ENCODE measurements around the gene HS3ST3A1.

The HS3ST3A1 gene

DNA sequence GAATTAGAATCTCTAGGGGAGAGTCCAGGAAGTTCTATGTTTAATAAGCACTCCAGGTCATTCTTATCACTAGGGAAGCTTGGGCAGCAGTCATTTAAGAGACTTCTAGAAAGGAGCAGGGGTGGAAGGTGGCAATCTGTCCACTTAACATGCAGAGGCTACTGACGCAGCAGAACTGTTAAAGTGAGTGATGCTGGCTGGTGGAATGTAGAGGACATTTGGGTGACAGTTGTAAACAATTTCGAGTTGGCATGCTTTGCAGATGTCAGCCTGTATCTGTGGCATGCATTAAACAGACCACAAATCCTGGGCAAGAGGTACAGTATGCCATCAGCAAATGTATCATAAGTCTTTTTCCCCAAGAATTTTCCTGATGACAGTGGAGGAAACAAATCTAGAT, 40.5 kb upstream of the HS3ST3A1 start:
- no peak for DNase-seq (ENCODE audit: low spot score)
- TF ChIP-seq CTCF (IDR thresholded peaks at IDR 0.05) = no peak
- no peak overlapping the region for H3K27ac ChIP-seq

DNA sequence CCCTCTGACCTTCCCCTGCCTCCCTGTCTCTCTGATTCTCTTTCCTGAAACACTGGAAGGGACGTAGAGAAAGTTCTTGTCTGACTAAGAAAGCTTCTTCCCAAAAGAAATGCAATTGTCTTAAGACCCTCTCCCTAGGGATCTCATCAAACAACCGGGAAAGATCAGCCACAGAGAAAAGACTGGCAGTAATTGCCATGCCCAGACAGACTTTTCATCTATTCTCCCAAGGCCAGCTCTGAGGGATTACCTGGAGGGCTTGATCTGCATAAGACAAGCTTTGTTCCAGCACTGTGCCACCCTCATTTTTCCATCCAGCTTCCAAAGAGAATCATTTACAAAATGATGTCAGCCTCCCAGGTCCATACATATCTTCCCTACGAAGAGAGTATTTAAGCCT, 38.8 kb upstream of the HS3ST3A1 start:
- TF ChIP-seq CTCF (IDR thresholded peaks at IDR 0.05) = no peak
- Histone ChIP-seq H3K27ac (no peak overlapping the region), H3K4me3 (no peak overlapping the region)
- DNase-seq (ENCODE audit: low spot score) = no peak

More for the DNA sequence above, 40.5 kb upstream of the HS3ST3A1 start:
- H3K4me3 ChIP-seq = no peak overlapping the region

DNA sequence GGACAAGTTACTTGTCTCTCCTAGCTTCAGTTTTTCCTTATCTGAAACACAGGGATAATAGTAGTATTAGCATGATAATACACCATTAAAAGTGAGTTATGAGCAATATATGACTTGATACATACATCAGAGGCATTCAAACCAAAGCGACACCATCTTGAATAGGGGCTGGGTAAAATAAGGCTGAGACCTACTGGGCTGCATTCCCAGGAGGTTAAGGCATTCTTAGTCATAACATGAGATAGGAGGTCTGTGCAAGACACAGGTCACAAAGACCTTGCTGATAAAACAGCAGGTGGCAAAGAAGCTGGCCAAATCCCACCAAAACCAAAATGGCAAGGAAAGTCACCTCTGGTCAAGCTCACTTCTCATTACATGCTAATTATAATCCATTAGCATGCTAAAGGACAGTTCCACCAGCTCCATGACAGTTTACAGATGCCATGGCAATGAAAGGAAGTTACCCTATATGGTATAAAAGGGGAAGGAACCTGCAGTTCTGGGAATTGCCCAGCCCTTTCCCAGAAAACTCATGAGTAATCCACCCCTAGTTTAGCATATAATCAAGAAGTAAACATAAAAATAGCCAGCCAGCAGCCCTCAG, 37.2 kb upstream of the HS3ST3A1 start:
- Histone ChIP-seq H3K4me3 (no peak overlapping the region), H3K27ac (no peak overlapping the region)
- no peak for DNase-seq (ENCODE audit: low spot score)
- TF ChIP-seq CTCF (IDR thresholded peaks at IDR 0.05) = no peak

DNA sequence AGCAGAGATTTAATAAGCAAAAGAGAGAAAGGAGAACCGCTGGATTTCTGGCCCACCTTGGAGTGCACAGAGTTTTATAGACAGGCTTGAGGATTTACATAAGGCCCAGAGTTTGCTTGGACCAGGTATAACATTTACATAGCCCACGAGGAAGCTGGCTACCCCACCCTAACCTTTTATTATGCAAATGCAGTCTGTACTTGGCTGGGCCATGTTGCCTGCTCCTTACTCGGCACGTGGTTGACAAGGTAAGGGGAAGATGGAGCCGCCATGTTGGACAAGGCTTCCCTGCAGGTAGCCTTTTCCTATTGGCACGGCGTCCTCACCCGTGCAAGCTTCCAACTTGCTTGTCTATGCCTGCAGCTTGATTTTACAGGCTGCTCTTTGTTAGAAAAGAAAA, 35.2 kb upstream of the HS3ST3A1 start:
- TF ChIP-seq CTCF (IDR thresholded peaks at IDR 0.05) = no peak
- H3K4me3 ChIP-seq = no peak overlapping the region
- H3K27ac ChIP-seq = no peak overlapping the region
- DNase-seq (ENCODE audit: low spot score) = no peak

DNA sequence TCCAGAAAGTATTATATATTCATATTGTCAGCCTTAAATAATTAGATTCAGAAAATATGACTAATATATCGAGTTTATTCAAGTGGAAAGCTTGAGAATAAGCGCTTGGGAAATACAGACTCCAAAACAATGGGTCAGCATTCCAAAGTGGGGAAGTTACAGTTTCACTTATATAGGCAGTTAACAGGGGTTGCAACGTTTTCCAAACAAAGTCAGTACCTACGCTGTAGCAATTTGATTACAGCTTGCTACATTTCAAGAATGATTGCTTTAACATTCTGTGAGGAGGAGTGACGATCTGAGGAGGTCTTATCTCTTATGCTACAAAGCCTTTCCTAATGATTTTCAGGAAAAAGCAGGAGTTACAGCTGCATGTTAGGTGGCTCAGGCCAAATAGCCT, 34.2 kb upstream of the HS3ST3A1 start:
- H3K4me3 ChIP-seq = no peak overlapping the region
- no peak for TF ChIP-seq CTCF (IDR thresholded peaks at IDR 0.05)
- no peak overlapping the region for H3K27ac ChIP-seq
- no peak for DNase-seq (ENCODE audit: low spot score)

DNA sequence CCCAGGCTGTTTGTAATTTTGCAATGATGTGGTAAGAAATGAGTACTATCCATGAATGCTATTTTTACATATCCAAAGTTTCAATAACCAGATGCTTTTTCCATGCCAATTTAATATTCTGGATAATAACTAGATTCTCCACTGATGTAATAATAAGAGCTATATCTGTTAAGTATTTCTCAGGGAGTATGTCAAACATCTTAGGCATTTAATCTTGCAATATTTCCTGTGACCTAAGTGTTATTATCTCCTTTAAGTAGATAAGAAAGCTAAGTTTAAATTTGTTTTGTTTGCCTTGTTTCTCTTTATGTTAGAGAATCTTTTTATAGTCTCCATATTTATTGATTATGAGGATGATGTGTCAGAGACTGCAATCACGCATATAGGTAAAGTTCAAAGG, 32.3 kb upstream of the HS3ST3A1 start:
- Histone ChIP-seq H3K4me3 (no peak overlapping the region), H3K27ac (no peak overlapping the region)
- TF ChIP-seq CTCF (IDR thresholded peaks at IDR 0.05) = no peak
- no peak for DNase-seq (ENCODE audit: low spot score)

- H3K27ac ChIP-seq = no peak overlapping the region
- TF ChIP-seq CTCF (IDR thresholded peaks at IDR 0.05) = no peak
- no peak for DNase-seq (ENCODE audit: low spot score)
- no peak overlapping the region for H3K4me3 ChIP-seq
These were observed 29.8 kb upstream of the HS3ST3A1 start for GRCh38 chr17:13631529-13631928.
